Naive thymus-derived CD8-positive, alpha-beta T cell (primary cell): ENCODE results near the gene OR6K3. TPM values are rescaled to one million over a fixed set of nuclear protein-coding genes. Genes with fewer than 3 reads are reported as not detected.
A peak's percentile ranks its signal among the peaks of the same experiment; 100 is the strongest.
"Not testable (repeated sequence)": the region's sequence is repeated elsewhere in the genome, so short reads cannot be mapped to it uniquely, and the experiment has no call there.

Experiments
- ATAC-seq, 2 donors: fragments of 150-1000 bp; cut with Tn5 transposase in 1 of 2; sonication (Bioruptor Pico), chemical (Tn5 transposase) in 1 of 2; 1 replicate in 1 of 2; 2 replicates in 1 of 2; pipeline ENCODE4 v1.10.0; 2021; ENCODE audit warnings: mild to moderate bottlenecking in 2 of 2, moderate library complexity in 2 of 2
- POLR2A ChIA-PET: fragments of 350-600 bp; sonication (Branson Sonifier 250); formaldehyde crosslinking; loops from one replicate; lab custom pipeline; 2021; ENCODE audit warnings: antibody characterized with exemption; lab: Charles Lee
- DNase-seq, 10 donors: peaks; one replicate each; pipeline versions ENCODE4 v3.0.0 to v3.0.0-alpha.2; 2020 to 2022
- H3K27ac Mint-ChIP-seq, 10 donors: one replicate each; pipeline ENCODE4 v1.8.0; 2020 to 2022; ENCODE audit warnings: mild to moderate bottlenecking in 10 of 10, mixed read lengths in 10 of 10, moderate library complexity in 4 of 10, inconsistent platforms in 1 of 10
- H3K27me3 Mint-ChIP-seq, 5 donors: one replicate each; pipeline ENCODE4 v1.8.0; 2021 to 2022; ENCODE audit warnings: mixed read lengths in 5 of 5
- H3K36me3 Mint-ChIP-seq, 3 donors: one replicate each; pipeline ENCODE4 v1.8.0; 2020 to 2022; ENCODE audit warnings: mixed read lengths in 3 of 3, mild to moderate bottlenecking in 2 of 3, inconsistent platforms in 1 of 3
- H3K4me1 Mint-ChIP-seq, 4 donors: one replicate each; pipeline ENCODE4 v1.8.0; 2021 to 2022; ENCODE audit warnings: mixed read lengths in 4 of 4
- H3K4me3 Mint-ChIP-seq, 10 donors: one replicate each; pipeline ENCODE4 v1.8.0; 2020 to 2022; ENCODE audit warnings: mild to moderate bottlenecking in 10 of 10, mixed read lengths in 10 of 10, moderate library complexity in 6 of 10, inconsistent platforms in 1 of 10
- H3K9me3 Mint-ChIP-seq, 9 donors: one replicate each; pipeline ENCODE4 v1.8.0; 2020 to 2022; ENCODE audit warnings: mixed read lengths in 9 of 9, mild to moderate bottlenecking in 3 of 9, inconsistent platforms in 1 of 9, moderate library complexity in 1 of 9
- polyA plus RNA-seq, 3 donors: library from polyadenylated mRNA; unstranded; fragments of 300-500 nt; fragmentation: Illumina TruSeq; gene quantifications; one replicate each; pipeline ENCODE4 v1.2.3, GENCODE V29; 2021
- total RNA-seq, 8 experiments: library from RNA in 2 of 8; stranded (reverse) in 2 of 8; gene quantifications; one replicate each; pipeline ENCODE4 v1.2.3 and lab custom pipeline; 2021 to 2026

The OR6K3 gene
- total and polyA plus RNA-seq, 5 experiments from 2014 or later, result not detected

DNA sequence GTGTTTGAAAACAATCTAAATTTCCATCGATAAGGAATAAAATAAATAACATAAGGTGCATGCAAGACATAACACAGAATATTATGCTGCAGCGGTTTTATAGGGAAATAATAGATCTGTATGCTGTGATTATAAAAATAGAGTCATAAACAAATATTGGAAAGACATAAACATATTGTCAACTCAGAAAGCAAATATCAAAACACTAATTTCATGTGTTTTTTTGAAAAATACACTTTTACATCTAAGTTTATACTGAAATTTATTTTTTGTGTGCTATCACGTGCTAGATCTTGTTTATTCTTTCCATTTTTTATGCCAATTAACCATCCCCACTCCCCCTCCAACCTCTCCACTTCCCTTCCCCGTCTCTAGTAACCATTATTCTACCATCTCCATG lies 9.4 kb downstream of the OR6K3 start:
- DNase-seq (no peak), ATAC-seq (no peak)
- Mint-ChIP-seq H3K27ac (no peak overlapping the region), H3K4me3 (no peak overlapping the region), H3K27me3 (peaks cover 7 to 19% (median 13%) of the 10 kb centered on the region in 5 donors), H3K4me1 (no peaks in the 10 kb centered on the region), H3K36me3 (no peaks in the 10 kb centered on the region), H3K9me3 (no peaks in the 10 kb centered on the region)
- POLR2A ChIA-PET, result no interaction called here

DNA sequence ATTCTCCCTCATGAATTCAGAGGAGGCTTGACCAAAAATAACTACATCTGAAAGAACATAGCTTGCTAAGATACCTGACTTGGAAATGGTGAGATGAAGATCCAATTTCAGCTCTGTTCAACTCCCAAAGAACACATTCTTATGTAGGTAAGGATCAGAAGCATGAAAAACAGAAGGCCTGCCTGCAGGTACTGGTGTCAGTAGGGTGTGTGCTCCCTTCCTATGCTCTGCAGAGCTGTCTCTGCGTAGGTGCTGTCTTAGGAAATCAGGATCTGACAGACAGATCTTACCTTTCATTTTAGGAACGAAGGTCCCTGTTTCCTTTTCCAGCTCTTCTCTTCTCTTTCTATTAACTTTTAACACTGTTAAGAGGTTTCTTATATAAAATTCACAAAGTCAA lies 14.4 kb downstream of the OR6K3 start:
- Mint-ChIP-seq H3K36me3 (no peaks in the 10 kb centered on the region), H3K4me3 (no peak overlapping the region), H3K4me1 (no peaks in the 10 kb centered on the region), H3K27me3 (peaks cover 0 to 4% (median 0%) of the 10 kb centered on the region in 5 donors), H3K9me3 (no peaks in the 10 kb centered on the region), H3K27ac (no peak overlapping the region)
- POLR2A ChIA-PET, result no interaction called here
- ATAC-seq, result no peak
- DNase-seq, result no peak

DNA sequence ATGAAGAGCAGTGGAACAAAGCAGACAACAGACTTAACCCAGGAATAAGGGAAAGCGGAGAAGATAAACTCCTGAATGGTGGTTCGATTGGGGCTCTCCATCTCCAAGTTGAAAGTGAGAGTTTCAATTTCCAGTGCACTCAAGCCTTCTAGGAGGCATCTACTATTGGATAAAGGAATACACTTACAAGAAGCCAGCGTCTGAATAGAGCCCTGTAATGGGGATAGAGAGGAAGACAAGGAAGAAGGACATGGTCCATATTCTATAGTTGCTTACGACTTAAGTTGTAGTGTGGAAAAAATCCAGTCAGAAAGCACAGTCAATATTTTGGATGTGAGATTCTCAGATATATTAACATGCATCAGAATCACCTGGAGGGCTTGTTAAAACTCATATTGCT lies 20.0 kb downstream of the OR6K3 start, which contains the start of gene OR6K2:
OR6K2 (minus strand) TSS at position 101 of the 400 bp plus-strand sequence; CDS start at position 101, 0 bp downstream.
- POLR2A ChIA-PET, result no interaction called here
- no peaks in the 10 kb centered on the region for H3K36me3 Mint-ChIP-seq
- no peaks in the 10 kb centered on the region for H3K4me1 Mint-ChIP-seq
- peaks cover 0 to 6% (median 0%) of the 10 kb centered on the region in 9 donors for H3K9me3 Mint-ChIP-seq
- H3K27ac Mint-ChIP-seq, result no peak within 1 kb of the TSS
- H3K4me3 Mint-ChIP-seq, result no peak within 1 kb of the TSS
- peaks cover 2 to 11% (median 3%) of the 10 kb centered on the region in 5 donors for H3K27me3 Mint-ChIP-seq
- ATAC-seq (no peak), DNase-seq (no peak)

DNA sequence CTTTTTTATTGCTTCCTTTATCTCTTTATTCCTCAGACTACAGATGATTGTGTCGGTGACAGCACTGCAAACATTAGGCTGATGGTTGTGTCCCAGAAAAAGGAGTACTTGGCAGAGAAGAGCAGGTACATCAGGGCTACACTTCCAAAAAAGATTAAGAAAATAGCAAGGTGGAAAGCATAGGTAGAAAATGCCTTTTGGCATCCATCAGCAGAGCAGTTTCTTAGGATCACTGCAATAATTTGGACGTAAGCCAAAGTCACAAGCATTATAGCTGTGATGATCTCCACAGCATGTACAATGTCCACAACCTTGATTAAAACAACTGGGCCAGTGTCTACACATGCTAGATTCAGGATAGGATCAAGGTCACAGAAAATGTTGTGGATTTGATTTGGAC lies 25.9 kb downstream of the OR6K3 start:
- POLR2A ChIA-PET, result no interaction called here
- no peak for ATAC-seq

DNA sequence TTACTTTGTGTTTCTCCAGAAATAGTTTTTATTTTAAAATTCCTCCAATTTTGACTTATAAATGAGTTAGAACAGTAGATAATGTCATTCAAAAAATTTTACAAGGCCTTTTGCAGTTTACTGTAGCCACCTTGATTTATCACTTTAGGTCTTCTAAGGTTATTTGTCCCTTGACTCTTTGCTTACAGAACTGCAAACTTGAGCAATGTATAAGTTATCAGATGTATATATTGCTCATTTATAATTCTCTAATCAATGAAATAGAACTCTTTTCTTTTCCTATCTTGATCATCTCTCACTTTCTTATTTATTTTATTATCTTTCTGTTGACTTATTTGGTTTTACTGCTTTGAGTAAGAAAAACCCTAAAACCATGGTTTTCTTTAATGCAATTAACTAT lies 28.2 kb downstream of the OR6K3 start:
- Mint-ChIP-seq H3K4me1 (no peaks in the 10 kb centered on the region), H3K27me3 (peaks cover 2 to 17% (median 7%) of the 10 kb centered on the region in 5 donors), H3K36me3 (no peaks in the 10 kb centered on the region), H3K9me3 (peaks cover 0 to 7% (median 0%) of the 10 kb centered on the region in 9 donors), H3K4me3 (no peak overlapping the region), H3K27ac (no peak overlapping the region)
- ATAC-seq, result no peak
- no peak for DNase-seq
- POLR2A ChIA-PET, result no interaction called here

More for the DNA sequence above, 25.9 kb downstream of the OR6K3 start:
- Mint-ChIP-seq H3K4me3 (no peak overlapping the region), H3K27ac (no peak overlapping the region), H3K36me3 (no peaks in the 10 kb centered on the region), H3K9me3 (peaks cover 0 to 8% (median 0%) of the 10 kb centered on the region in 9 donors), H3K27me3 (peaks cover 4 to 17% (median 5%) of the 10 kb centered on the region in 5 donors), H3K4me1 (no peaks in the 10 kb centered on the region)
- DNase-seq, result no peak

DNA sequence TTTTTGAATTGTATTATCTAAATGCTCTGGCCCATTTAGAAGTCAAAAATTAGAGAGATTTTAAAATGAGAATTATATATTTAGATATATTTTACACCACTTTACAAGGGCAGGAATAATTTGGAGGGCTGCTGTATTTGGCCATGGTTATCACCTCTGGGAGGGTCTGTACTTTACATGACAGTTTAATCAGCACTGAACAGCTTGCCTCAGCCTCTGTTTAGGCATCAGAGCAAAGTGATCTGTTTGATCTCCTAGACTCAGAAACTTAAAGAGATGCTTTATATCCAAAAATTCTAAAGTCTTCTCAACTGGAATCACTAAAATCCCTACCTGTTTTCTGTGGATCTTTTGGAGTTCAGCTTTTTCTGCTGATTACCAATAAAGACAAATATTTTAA lies 28.6 kb downstream of the OR6K3 start:
- Mint-ChIP-seq H3K4me1 (no peaks in the 10 kb centered on the region), H3K9me3 (peaks cover 0 to 7% (median 0%) of the 10 kb centered on the region in 9 donors), H3K36me3 (no peaks in the 10 kb centered on the region), H3K27ac (no peak overlapping the region), H3K27me3 (peaks cover 2 to 17% (median 8%) of the 10 kb centered on the region in 5 donors), H3K4me3 (no peak overlapping the region)
- POLR2A ChIA-PET, result no interaction called here
- ATAC-seq (no peak), DNase-seq (no peak)

DNA sequence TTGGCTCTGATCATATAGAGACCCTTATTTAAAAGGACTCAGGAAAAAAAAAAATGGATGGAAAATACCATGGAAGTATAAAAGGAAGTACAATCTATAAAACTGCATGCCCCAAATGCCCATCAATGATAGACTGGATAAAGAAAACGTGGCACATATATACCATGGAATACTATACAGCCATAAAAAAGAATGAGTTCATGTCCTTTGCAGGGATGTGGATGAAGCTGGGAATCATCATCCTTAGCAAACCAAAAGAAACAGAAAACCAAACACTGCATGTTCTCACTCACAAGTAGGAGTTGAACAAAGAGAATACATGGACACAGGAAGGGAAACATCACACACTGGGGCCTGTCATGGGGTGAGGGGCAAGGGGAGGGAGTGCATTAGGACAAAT lies 29.4 kb downstream of the OR6K3 start:
- H3K36me3 Mint-ChIP-seq, H3K4me1 Mint-ChIP-seq, H3K4me3 Mint-ChIP-seq, POLR2A ChIA-PET, H3K27ac Mint-ChIP-seq, H3K9me3 Mint-ChIP-seq, DNase-seq, ATAC-seq: not testable (repeated sequence)
- H3K27me3 Mint-ChIP-seq, result peaks cover 4 to 17% (median 8%) of the 10 kb centered on the region in 5 donors

DNA sequence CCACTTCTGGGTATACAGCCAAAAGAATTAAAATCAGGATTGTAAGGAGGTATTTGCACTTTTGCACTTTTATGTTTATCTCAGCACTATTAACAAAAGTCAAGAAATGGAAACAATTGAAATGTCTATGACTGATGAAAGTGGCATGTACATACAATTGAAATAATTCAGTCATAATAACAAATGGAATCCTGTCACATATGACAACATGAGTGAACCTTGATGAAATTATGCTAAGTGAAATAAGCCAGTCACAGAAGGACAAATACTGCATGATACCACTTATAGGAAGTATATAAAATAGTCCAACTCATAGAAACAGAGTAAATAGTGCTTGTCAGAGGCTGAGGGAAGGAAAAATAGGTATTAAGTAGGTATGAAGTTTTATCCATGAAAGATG lies 30.6 kb downstream of the OR6K3 start:
- DNase-seq (no peak), ATAC-seq (no peak)
- H3K4me1 Mint-ChIP-seq, result no peaks in the 10 kb centered on the region
- H3K9me3 Mint-ChIP-seq, result peaks cover 0 to 7% (median 0%) of the 10 kb centered on the region in 9 donors
- peaks cover 5 to 13% (median 7%) of the 10 kb centered on the region in 5 donors for H3K27me3 Mint-ChIP-seq
- H3K27ac Mint-ChIP-seq, result no peak overlapping the region
- H3K36me3 Mint-ChIP-seq, result no peaks in the 10 kb centered on the region
- no peak overlapping the region for H3K4me3 Mint-ChIP-seq
- POLR2A ChIA-PET, result no interaction called here

DNA sequence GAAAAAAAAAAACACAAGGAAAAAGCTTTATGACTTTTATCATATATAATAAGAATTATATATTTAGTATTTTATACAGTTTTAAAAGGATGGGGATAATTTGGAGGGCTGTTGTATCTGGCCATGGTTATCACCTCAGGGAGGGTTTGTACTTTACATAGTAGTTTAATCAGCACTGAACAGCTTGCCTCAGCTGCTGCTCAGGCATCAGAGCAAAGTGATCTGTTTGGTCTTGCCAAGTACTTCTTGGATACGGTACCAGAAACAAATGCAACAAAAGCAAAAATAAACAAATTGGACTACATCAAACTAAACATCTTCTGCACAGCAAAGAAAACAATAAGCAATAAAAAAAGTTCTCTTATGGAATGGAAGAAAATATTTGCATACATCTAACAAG lies 31.4 kb downstream of the OR6K3 start:
- Mint-ChIP-seq H3K27ac (no peak overlapping the region), H3K4me1 (no peaks in the 10 kb centered on the region), H3K36me3 (no peaks in the 10 kb centered on the region), H3K4me3 (no peak overlapping the region), H3K27me3 (peaks cover 6 to 13% (median 8%) of the 10 kb centered on the region in 5 donors), H3K9me3 (peaks cover 0 to 7% (median 0%) of the 10 kb centered on the region in 9 donors)
- no peak for ATAC-seq
- POLR2A ChIA-PET, result no interaction called here
- DNase-seq, result no peak

DNA sequence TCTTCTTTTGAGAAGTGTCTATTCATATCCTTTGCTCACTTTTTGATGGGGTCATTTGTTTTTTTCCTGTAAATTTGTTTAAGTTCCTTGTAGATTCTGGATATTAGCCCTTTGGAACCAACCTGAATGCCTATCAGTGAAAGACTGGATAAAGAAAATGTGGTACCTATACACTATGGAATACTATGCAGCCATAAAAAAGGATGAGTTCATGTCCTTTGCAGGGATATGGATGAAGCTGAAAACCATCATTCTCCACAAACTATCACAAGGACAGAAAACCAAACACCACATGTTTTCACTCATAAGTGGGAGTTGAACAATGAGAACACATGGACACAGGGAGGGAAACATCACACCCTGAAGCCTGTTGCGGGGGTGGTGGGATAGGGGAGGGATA lies 32.2 kb downstream of the OR6K3 start:
- peaks cover 6 to 13% (median 11%) of the 10 kb centered on the region in 5 donors for H3K27me3 Mint-ChIP-seq
- H3K9me3 Mint-ChIP-seq, ATAC-seq, H3K27ac Mint-ChIP-seq, H3K4me1 Mint-ChIP-seq, H3K4me3 Mint-ChIP-seq, H3K36me3 Mint-ChIP-seq, DNase-seq, POLR2A ChIA-PET: not testable (repeated sequence)

DNA sequence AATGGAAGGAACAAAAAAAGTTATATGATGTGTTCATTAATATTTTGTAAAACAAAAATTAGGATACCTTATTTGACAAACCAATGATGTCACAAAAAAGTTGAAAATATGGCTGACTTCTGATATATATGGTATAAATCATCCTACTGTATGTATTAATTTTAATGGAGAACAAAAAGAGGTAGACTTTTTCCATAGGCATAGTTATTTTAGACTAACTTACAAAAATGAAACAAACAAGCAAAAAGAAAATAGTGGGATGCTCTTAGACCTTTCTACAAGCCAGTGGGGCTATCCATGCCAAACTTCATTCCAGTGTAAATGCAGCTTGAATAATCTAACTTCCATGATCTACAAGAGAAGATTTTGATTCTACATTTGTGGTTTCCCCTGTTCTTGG lies 33.5 kb downstream of the OR6K3 start:
- H3K9me3 Mint-ChIP-seq, result peaks cover 0 to 7% (median 0%) of the 10 kb centered on the region in 9 donors
- H3K4me1 Mint-ChIP-seq, result no peaks in the 10 kb centered on the region
- DNase-seq (no peak), ATAC-seq (no peak)
- no peak overlapping the region for H3K27ac Mint-ChIP-seq
- no peak overlapping the region for H3K4me3 Mint-ChIP-seq
- H3K27me3 Mint-ChIP-seq, result peaks cover 11 to 15% (median 13%) of the 10 kb centered on the region in 5 donors
- no peaks in the 10 kb centered on the region for H3K36me3 Mint-ChIP-seq
- POLR2A ChIA-PET, result no interaction called here

DNA sequence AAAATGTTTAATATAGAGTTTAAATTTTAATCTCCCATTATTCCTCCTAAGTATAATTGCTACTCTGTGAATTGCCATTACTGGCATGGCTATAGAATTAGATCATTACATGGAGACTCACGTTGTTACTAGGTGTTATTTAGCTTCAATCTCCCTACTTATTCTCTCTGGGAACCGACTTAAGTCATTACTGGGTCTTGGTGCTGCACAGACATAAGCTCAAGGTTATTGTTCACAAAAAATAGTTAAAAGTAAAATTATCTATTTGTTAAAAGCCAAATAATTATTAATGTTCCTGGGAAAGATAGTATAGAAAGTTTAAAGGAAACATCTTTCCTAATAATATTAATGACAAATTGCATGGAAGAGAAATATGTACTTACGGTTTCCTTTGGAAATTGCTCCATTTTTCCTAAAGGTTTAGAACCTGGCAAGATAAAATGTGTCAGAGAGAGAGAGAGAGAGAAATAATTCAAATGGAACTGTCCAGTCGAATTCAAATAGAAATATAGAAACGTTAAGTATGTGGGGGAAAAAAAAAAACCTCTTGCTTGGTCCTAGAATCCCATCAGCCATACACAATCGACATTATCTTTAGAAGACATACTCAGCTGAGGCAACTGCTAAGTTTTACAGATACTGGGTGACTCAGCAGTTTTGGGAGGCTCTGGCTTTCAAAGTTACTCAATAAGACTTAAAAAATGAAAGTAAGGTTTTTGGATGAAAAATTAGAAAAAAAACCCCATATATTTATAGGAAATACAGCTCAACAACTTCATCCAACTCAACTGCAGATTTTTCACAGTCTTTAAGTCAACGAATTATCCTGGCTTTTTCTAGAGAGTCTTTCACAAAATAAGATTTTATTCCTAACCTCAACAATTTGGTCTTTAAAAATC lies 34.2 kb downstream of the OR6K3 start, which contains the start of gene SPTA1:
SPTA1 (minus strand) TSS at position 605 of the 899 bp plus-strand sequence; CDS start at position 407, 198 bp downstream.
- Mint-ChIP-seq H3K9me3 (peaks cover 0 to 7% (median 0%) of the 10 kb centered on the region in 9 donors), H3K27ac (peak within 1 kb of the TSS in 1 of 10 donors; percentile 8), H3K36me3 (no peaks in the 10 kb centered on the region), H3K27me3 (peaks cover 13 to 17% (median 15%) of the 10 kb centered on the region in 5 donors), H3K4me1 (no peaks in the 10 kb centered on the region), H3K4me3 (no peak within 1 kb of the TSS)
- ATAC-seq, result no peak
- no peak for DNase-seq
- POLR2A ChIA-PET, result no interaction called here

DNA sequence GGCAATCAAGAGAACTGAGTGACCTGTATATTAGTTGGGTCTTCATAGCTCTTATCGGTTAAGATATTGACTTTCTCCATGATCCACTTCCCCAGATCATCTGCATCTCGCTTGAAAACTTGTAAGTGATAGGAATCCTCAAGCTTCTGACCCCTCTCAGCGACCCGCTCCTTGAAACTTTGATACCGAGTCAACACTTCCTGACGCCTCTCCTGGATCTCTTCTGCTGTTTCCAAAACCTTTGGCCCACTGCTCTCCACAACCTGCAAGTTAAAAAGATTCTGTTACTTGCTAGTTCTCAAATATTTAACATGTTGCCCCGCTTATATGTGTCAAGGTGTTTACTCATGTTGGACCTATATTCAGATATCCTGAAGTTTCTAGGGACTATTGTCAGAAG lies 35.4 kb downstream of the OR6K3 start:
- Mint-ChIP-seq H3K27me3 (peaks cover 13 to 19% (median 15%) of the 10 kb centered on the region in 5 donors), H3K4me1 (no peaks in the 10 kb centered on the region), H3K4me3 (no peak overlapping the region), H3K36me3 (no peaks in the 10 kb centered on the region), H3K9me3 (peaks cover 0 to 2% (median 0%) of the 10 kb centered on the region in 9 donors), H3K27ac (no peak overlapping the region)
- ATAC-seq, result no peak
- POLR2A ChIA-PET, result no interaction called here
- no peak for DNase-seq
